T-cell (primary cell): ENCODE data around the gene ARSA. TPM values are rescaled to one million over a fixed set of nuclear protein-coding genes. Genes with fewer than 3 reads are reported as not detected.

Experiments
- ATAC-seq, 4 experiments: fragments of 200-7000 bp in 3 of 4; fragments of 150-1000 bp in 1 of 4; cut with Tn5 transposase; replicated peaks in 1 of 4; 1 replicate in 3 of 4; 2 replicates in 1 of 4; pipeline ENCODE4 v1.10.0; 2021; ENCODE audit warnings: moderate library complexity in 3 of 4, mild to moderate bottlenecking in 2 of 4, moderate number of reproducible peaks in 1 of 4
- CTCF ChIA-PET, 2 donors: fragments of 300-600 bp; sonication (Branson Sonifier 250); formaldehyde crosslinking; loops; one replicate each; lab custom pipeline; 2022; ENCODE audit warnings: antibody characterized with exemption in 2 of 2; lab: Charles Lee
- POLR2A ChIA-PET, 2 donors: fragments of 300-600 bp; sonication (Branson Sonifier 250); formaldehyde crosslinking; loops; one replicate each; lab custom pipeline; 2022; ENCODE audit warnings: antibody characterized with exemption in 2 of 2; lab: Charles Lee
- DNase-seq, 35 experiments: peaks; one replicate each; pipeline versions ENCODE4 v3.0.0 to v3.0.0-alpha.2; 2013 to 2023
- H3K27ac ChIP-seq: one replicate; pipeline ENCODE4 v1.5.1; 2013; ENCODE audit warnings: low read length
- H3K27me3 ChIP-seq, 2 experiments: replicated peaks in 1 of 2; 1 replicate in 1 of 2; 2 replicates in 1 of 2; pipeline versions ENCODE4 v1.6.1 to v1.7.0; 2013; ENCODE audit warnings: low read length in 1 of 2, mixed read lengths in 1 of 2; ENCODE audit not compliant: control insufficient read depth in 2 of 2, insufficient read depth in 2 of 2; ENCODE audit errors: extremely low read depth in 1 of 2
- H3K36me3 ChIP-seq, 2 donors: 1 replicate in 1 of 2; 2 replicates in 1 of 2; pipeline versions ENCODE4 v1.6.1 to v1.7.0; 2013; ENCODE audit warnings: low read length in 1 of 2; ENCODE audit not compliant: control insufficient read depth in 2 of 2, insufficient read depth in 1 of 2; ENCODE audit errors: extremely low read depth in 1 of 2
- H3K4me1 ChIP-seq, 2 experiments: 1 replicate in 1 of 2; 2 replicates in 1 of 2; pipeline versions ENCODE4 v1.6.1 to v1.7.0; 2013; ENCODE audit warnings: low read length in 2 of 2, mixed read lengths in 1 of 2; ENCODE audit not compliant: insufficient read depth in 2 of 2, control insufficient read depth in 1 of 2; ENCODE audit errors: extremely low read depth in 1 of 2
- H3K4me3 ChIP-seq, 2 donors: 1 replicate in 1 of 2; 2 replicates in 1 of 2; pipeline versions ENCODE4 v1.5.1 to v1.7.0; 2013; ENCODE audit warnings: mild to moderate bottlenecking in 2 of 2, low read length in 1 of 2, moderate library complexity in 1 of 2; ENCODE audit not compliant: control insufficient read depth in 1 of 2; ENCODE audit errors: extremely low read depth in 1 of 2
- H3K9me3 ChIP-seq: 2 replicates; pipeline ENCODE4 v1.7.0; 2013
- H3K27ac Mint-ChIP-seq, 2 donors: one replicate each; pipeline ENCODE4 v1.8.0; 2020 to 2021; ENCODE audit warnings: mild to moderate bottlenecking in 2 of 2, mixed read lengths in 2 of 2
- H3K27me3 Mint-ChIP-seq, 2 donors: one replicate each; pipeline ENCODE4 v1.8.0; 2021 to 2022; ENCODE audit warnings: mixed read lengths in 2 of 2
- H3K36me3 Mint-ChIP-seq: one replicate; pipeline ENCODE4 v1.8.0; 2021; ENCODE audit warnings: mixed read lengths
- H3K4me1 Mint-ChIP-seq, 3 donors: one replicate each; pipeline ENCODE4 v1.8.0; 2020 to 2022; ENCODE audit warnings: mixed read lengths in 3 of 3, mild to moderate bottlenecking in 1 of 3
- H3K4me3 Mint-ChIP-seq, 3 donors: one replicate each; pipeline ENCODE4 v1.8.0; 2020 to 2022; ENCODE audit warnings: mild to moderate bottlenecking in 3 of 3, mixed read lengths in 3 of 3, moderate library complexity in 3 of 3
- H3K9me3 Mint-ChIP-seq, 3 donors: one replicate each; pipeline ENCODE4 v1.8.0; 2020 to 2022; ENCODE audit warnings: mixed read lengths in 3 of 3
- WGBS: methylation state at CpG from one replicate; pipeline ENCODE4 v1.1.5; 2013; ENCODE audit warnings: missing lambda C conversion rate; ENCODE audit not compliant: insufficient coverage; 5-methylcytosine and 5-hydroxymethylcytosine counted together
- total RNA-seq, 35 experiments: library from RNA in 6 of 35; stranded (reverse) in 6 of 35; fragments of 120-200 nt in 1 of 35; gene quantifications; one replicate each; pipeline versions ENCODE4 v1.2.1 to v1.2.4 and lab custom pipeline; 2013 to 2026

Gene ARSA
- total RNA-seq, 5 donors from 2014 or later (not counting 1 experiment from before 2014, with no cell fraction given): 68.3 to 105 (median 90.6) TPM

DNA sequence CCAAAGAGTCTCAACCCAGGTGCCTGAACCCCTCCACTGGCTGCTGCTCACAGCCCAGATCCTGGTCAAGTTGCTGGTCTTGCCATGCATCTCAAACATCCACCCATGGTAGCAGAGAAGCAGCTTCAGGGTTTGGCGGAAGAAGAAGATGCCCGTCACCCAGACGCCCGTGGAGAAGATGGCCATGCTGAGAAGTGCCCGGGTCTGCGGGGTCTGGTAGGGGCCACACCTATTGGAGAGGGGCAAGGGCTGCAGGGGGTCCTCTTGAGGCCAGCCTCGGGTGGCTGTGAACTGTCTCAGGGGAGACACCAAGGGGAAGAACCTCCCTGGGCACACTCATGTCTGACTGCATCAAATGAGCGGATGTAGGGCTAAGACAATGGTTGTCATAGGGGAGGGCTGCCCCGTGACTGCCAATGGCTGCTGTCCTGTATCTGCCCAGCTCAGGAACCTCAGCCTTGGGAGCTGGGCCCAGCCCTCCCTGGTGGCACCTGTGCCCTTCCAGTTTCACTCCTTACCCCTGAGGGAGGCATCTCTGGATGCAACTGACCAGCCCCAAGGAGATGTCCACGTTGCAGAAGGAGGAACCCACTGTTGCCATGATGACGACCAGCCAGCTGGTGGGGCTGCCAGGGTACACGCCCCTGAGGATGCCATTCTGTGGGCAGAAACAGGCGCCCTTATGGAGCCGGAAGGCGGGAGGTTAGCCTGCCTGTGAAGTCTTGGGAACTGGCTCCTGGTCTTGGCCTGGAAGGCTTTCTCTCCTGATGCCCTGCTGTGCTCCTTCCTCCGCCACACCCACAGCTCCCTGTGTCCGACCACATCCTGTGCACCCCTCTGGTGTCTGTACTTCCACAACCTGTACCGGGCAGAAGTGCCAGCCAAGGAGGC lies 50.9 kb downstream of the ARSA start:
- DNase-seq: no peak
- H3K27ac Mint-ChIP-seq: no peak overlapping the region
- peaks cover 4 to 26% of the 10 kb centered on the region in 2 experiments for H3K4me1 ChIP-seq
- ATAC-seq: no peak
- H3K36me3 ChIP-seq: peaks cover 12 to 16% of the 10 kb centered on the region in 2 donors
- POLR2A ChIA-PET: no interaction called here
- peaks cover 18 to 29% (median 23%) of the 10 kb centered on the region in 3 donors for H3K4me1 Mint-ChIP-seq
- 87% methylated on average over 15 of the region's 18 CpGs for WGBS
- H3K4me3 ChIP-seq: no peak overlapping the region
- no peaks in the 10 kb centered on the region for H3K27me3 Mint-ChIP-seq
- H3K27ac ChIP-seq: no peak overlapping the region
- peak overlapping the region in 1 of 3 donors; percentile 24 for H3K4me3 Mint-ChIP-seq
- CTCF ChIA-PET: interaction anchor here in 1 of 2 donors (0.9 kb wide), 1 partner anchor 23 kb away, joined by 3 read pairs; no protein-coding TSS in a partner anchor
- H3K9me3 ChIP-seq: no peaks in the 10 kb centered on the region
- H3K9me3 Mint-ChIP-seq: no peaks in the 10 kb centered on the region
- H3K27me3 ChIP-seq: no peaks in the 10 kb centered on the region
- H3K36me3 Mint-ChIP-seq: peaks cover 22% of the 10 kb centered on the region

DNA sequence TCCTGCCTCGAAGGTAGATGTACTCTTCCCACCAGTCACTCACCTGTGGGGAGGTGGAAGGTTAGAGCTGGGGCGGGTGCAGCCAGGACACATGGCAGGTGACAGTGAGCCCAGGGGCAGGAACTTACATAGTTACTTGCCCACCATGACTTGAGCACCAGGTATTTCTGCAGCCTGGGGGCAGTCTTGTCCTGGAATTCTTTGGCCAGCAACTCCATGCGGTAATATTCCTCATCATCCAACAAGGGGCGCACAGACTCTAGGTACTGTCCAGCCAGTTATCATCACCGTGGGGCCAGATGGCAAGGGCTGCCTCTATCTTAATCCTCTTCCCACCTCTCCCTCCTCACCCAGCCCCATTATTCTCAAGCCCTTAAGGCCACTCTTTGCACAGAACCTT lies 51.9 kb downstream of the ARSA start:
- WGBS: 88% methylated on average over 3 of the region's 5 CpGs
- Histone ChIP-seq H3K36me3 (peaks cover 16 to 24% of the 10 kb centered on the region in 2 donors), H3K27me3 (no peaks in the 10 kb centered on the region), H3K9me3 (no peaks in the 10 kb centered on the region), H3K27ac (no peak overlapping the region), H3K4me3 (no peak overlapping the region), H3K4me1 (peaks cover 0 to 16% of the 10 kb centered on the region in 2 experiments)
- DNase-seq: no peak
- H3K27ac Mint-ChIP-seq: no peak overlapping the region
- POLR2A ChIA-PET: no interaction called here
- CTCF ChIA-PET: interaction anchor here in 1 of 2 donors (0.6 kb wide), 1 partner anchor 9 kb away, joined by 3 read pairs; no protein-coding TSS in a partner anchor
- H3K36me3 Mint-ChIP-seq: peaks cover 28% of the 10 kb centered on the region
- no peaks in the 10 kb centered on the region for H3K27me3 Mint-ChIP-seq
- H3K4me1 Mint-ChIP-seq: peaks cover 17 to 19% (median 18%) of the 10 kb centered on the region in 3 donors
- no peak overlapping the region for H3K4me3 Mint-ChIP-seq
- no peaks in the 10 kb centered on the region for H3K9me3 Mint-ChIP-seq
- ATAC-seq: no peak

DNA sequence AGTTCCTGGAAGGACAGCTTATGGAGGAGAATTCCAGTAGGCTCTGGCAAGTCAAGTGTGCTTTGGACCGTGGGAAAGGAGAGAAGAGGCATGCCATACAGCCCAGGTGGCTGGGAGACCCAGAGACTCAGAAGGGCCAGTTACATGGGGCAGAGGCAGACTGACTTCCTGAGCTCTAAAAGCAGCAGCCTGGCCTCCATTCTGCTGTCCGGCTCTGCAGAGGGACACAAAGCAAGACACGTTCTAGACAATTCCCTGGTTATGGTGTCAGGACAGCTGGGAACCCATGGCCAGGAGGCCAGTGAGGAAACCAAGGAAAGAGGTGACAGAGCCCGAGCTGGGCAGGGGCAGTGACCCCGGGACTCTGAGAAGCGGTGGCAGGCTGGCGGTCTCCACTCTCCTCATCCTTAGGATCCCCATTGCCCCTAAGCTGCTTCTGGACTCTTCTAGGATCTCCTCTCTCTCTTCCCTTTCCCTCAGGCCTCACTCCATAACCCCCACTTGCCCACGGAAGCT lies 52.5 kb downstream of the ARSA start:
- Histone ChIP-seq H3K9me3 (no peaks in the 10 kb centered on the region), H3K4me1 (peaks cover 0 to 15% of the 10 kb centered on the region in 2 experiments), H3K27ac (no peak overlapping the region), H3K36me3 (peaks cover 19 to 30% of the 10 kb centered on the region in 2 donors), H3K4me3 (no peak overlapping the region), H3K27me3 (no peaks in the 10 kb centered on the region)
- ChIA-PET CTCF (no interaction called here), POLR2A (no interaction called here)
- no peak overlapping the region for H3K27ac Mint-ChIP-seq
- H3K4me1 Mint-ChIP-seq: peaks cover 15 to 18% (median 16%) of the 10 kb centered on the region in 3 donors
- no peak for ATAC-seq
- WGBS: 93% methylated on average over 7 of the region's 8 CpGs
- DNase-seq: no peak
- no peaks in the 10 kb centered on the region for H3K9me3 Mint-ChIP-seq
- H3K36me3 Mint-ChIP-seq: peaks cover 31% of the 10 kb centered on the region
- H3K4me3 Mint-ChIP-seq: no peak overlapping the region
- no peaks in the 10 kb centered on the region for H3K27me3 Mint-ChIP-seq

Other genes with a start within 250 kb of the ARSA start
- 100 to 1,000 TPM; 193 to 318 (median 308) TPM for gene SBF1, start 153.1 kb downstream of the ARSA start, total RNA-seq
- 10 to 100 TPM in 3 of 5 donors, 1 to 10 TPM in 2; 1.5 to 11.3 (median 10.7) TPM for gene ADM2, start 146.6 kb downstream of the ARSA start, total RNA-seq
- under 1 TPM in 4 of 5 donors, not detected in 1; 0.36 to 0.70 (median 0.54) TPM for gene MIOX, start 141.3 kb downstream of the ARSA start, total RNA-seq
- 100 to 1,000 TPM in 4 of 5 donors, 10 to 100 TPM in 1; 90.5 to 188 (median 185) TPM for gene LMF2, start 120.5 kb downstream of the ARSA start, total RNA-seq
- 100 to 1,000 TPM in 2 of 5 donors, 10 to 100 TPM in 3; 80.1 to 110 (median 94.6) TPM for gene NCAPH2, start 119.9 kb downstream of the ARSA start, total RNA-seq
- 1 to 10 TPM; 3.3 to 5.6 (median 4.0) TPM for gene SCO2, start 102.6 kb downstream of the ARSA start, total RNA-seq
- gene TYMP, start 98.1 kb downstream of the ARSA start, total RNA-seq: 10 to 100 TPM; 11.6 to 29.1 (median 14.9) TPM
- gene KLHDC7B, start 82.3 kb downstream of the ARSA start, total RNA-seq: 1 to 10 TPM; 3.7 to 6.7 (median 5.4) TPM
- gene SYCE3, start 65.2 kb downstream of the ARSA start, total RNA-seq: not detected
- 100 to 1,000 TPM in 1 of 5 donors, 10 to 100 TPM in 4; 61.9 to 113 (median 94.5) TPM for gene CPT1B, start 49.7 kb downstream of the ARSA start, total RNA-seq
- gene CHKB, start 45.3 kb downstream of the ARSA start, total RNA-seq: 100 to 1,000 TPM; 151 to 209 (median 203) TPM
- gene MAPK8IP2, start 27.4 kb downstream of the ARSA start, total RNA-seq: under 1 TPM; 0.13 to 0.55 (median 0.39) TPM
- under 1 TPM; 0.22 to 0.47 (median 0.28) TPM for gene SHANK3, start 44.7 kb upstream of the ARSA start, total RNA-seq
- gene ACR, start 110.1 kb upstream of the ARSA start, total RNA-seq: not detected
- gene RABL2B, start 155.5 kb upstream of the ARSA start, total RNA-seq: 10 to 100 TPM; 60.3 to 70.9 (median 64.4) TPM